GM04504 (cell line): ENCODE data around the gene GHRHR.
A peak's percentile ranks its signal among the peaks of the same experiment; 100 is the strongest.

ENCODE experiments used
- DNase-seq: peaks from one replicate; pipeline ENCODE4 v3.0.0-alpha.2; 2012; ENCODE audit warnings: low read depth

GHRHR gene

DNA sequence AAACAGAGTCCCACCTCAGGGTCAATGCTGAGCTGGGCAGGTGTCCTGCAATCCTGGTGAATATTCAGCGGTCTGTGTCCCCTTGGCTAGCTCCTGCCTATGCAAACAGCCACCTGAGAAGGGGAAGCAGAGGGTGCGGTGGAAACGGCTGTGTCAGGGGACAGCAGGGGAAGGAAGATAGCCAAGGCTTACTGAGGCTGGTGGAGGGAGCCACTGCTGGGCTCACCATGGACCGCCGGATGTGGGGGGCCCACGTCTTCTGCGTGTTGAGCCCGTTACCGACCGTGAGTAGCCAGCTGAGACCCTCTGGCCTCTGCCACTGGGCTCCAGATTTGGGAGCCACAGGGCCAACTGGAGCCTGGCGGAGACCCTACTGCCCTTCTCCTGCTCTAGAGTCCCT lies at the start of gene GHRHR:
Gene GHRHR (plus strand): TSS at position 112 of the 400 bp plus-strand sequence. CDS start 116 bp downstream, at position 228.
- DNase-seq = no peak

DNA sequence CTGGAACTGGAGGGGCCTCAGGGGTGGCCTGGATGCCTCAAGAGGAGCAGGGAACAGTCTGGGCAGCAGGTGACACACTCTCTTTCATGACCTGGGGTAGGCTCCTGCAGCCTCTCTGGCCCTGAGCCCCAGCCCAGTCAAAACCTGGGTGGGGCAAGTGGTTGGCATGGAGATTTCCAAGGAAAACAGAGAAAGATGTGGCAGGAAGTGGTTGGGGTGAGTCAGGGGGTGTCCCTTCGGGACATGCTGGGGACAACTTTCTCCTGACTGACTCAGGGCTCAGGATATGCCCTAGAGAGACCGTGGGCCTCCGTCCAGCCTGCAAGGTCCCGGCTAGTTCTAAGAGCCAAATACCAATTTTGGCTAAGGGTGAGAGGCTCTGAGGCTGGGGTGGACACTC lies 49.2 kb upstream of the GHRHR start:
- peak; percentile 67 for DNase-seq

DNA sequence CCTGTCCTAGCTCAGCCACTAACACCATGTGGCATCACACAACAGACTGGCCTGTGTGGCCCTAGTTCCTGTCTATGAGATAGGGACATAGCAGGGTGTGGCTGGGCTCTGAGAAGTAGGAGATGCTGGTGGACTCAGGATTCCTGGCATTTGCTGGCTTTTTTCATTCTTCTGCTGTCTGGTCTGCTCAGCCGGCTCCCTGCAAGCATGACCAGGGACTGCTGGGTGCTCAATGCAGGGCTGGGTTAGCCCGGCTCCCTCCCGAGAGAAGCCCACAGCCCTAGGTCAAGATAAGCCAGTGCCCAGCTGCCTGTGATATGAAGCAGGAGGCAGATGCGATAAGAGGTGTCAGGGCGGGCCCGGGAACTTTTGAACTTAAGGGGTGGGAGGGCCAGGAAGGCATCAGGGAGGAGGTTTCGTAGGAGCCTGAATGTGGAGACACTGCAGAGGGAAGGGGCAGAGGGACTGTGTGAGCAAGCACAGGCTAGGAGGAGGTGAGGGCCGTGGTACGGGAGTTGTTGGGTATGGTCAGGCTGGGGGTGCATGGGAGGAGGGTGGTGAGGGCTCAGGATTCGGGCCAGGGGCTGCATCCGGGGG lies 48.6 kb upstream of the GHRHR start:
- DNase-seq = no peak

DNA sequence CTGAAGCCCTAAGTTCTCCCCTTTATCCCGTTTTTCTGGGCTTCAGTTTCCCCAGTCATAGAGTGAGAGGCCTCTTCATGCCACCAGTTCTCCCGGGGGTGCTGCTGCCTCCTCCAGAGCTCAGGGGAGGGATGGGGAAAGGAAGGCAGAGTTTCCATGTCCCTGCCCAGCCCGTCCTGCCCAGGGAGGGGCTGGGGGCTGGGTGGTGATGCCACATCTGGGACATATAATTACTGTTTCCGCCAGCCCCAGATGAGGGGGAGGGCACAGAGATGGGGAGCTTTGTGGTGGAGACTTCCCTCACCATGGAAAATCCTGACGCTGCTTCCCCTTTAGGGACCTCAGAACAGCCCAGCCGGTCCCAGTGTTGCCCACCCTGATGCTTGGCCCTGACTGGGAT lies 48.0 kb upstream of the GHRHR start:
- no peak for DNase-seq

DNA sequence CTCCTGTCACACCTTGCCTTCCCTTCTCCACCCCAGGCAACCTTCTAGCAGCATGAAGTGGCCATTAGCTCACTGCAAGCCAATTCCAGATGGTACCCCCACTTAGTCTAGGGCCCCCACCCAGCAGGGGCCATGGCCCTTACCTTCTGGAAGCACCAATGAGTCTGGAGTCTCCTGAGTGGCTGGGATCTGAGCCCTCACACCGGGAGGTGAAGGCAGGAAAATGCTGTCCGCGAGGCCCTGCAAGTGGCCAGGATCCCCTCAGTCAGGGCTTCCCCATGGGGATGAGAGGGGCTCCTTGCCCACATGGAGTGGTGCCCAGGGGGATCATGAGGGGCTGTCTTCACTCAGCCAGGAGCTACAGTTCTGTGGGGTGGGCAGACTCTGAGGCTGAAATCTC lies 47.5 kb upstream of the GHRHR start:
- DNase-seq = no peak

DNA sequence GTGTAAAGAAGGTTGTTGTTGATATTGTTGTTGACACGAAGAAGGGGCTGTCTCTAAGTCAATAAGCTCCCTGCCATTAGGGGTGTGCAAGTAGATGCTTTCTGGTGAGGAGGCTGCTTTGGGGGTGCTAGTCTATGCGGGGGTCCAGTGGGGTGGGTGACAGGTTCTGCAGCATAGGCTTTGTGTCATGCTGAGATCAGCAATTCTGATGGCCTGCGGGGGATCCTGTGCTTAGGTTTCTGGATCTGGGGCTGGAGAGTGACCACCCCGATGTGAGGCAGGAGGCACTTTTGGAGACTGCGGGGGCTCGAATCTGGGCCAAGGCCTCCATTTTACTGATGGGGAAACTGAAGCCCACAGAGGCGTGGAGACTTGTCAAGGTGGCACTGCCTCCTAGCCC lies 47.0 kb upstream of the GHRHR start:
- DNase-seq = no peak

DNA sequence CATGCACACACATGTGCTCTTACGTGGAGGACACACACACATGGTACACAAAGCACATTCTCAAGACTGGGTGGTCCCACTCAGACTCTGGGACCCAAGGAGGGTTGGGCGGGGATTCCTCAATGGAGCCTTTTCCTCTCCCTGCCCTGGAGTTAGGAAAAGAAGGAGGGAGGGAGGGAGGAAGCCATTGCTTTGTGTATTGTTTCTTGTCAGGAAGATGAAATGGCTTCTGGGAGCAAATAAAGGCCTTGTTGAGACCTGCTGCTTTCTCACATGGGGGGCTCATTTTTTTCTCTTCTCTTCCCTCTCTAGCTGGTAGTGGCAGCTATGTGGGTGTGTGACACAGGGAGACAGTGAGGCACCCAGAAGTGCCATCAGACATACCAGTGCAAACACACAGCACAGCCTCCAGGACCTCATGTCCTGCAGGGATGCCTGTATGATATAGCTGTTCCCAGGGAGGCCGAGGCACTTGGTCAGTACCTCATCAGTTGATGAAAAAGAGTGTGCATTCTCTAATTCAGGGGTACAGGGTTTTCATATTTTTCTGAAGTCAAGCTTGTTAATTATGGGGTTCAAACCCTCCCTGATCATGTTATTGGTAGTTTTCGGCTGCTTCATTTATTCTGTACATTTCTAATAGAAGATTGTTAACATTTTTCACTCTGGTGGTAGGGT lies 46.4 kb upstream of the GHRHR start:
- DNase-seq = no peak

DNA sequence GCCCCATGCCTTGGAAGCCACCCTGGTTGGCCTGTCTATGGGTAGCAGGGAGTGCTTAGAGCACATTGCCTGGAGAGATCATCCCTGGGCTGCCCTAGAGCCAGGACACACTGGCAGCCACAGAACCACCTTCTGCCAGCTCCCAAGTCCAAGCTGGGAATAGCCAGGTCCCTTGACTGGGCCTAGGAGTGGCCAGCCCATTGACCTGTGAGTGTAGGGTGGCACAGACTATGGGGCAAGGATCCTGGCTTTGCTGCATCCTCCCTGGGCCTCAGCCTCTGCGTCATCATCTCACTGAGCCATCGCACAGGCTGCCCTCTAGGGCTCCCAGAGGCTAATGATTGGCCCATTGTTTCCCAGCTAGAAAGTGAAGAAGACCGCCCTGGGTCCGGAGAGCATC lies 45.1 kb upstream of the GHRHR start:
- DNase-seq = no peak

DNA sequence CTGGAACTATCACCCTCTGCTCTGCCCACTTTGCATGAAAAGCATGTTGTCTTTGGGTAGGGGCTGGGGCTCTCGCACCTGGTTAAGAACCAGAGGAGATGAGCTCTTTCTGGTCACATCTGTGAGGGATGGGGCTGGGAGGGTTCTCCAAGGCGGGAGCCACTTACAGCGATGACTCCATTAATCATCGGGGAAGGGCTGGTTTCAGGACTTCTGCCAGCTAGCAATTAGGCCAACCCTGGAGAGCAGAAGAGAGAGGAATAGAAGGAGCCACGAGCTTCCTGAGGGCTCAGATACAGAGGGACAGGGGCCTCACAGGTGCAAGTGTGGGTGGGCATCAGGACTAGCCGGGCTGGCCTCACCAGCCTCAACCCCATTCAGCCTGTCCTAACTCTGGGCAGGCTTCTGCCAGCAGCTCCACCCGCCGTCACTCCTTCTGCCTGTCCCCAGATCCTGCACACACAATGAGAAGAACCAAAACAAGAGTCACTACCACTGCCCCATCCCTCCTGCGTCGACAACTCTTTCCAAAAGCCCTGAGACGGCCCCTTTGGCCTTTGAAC lies 43.7 kb upstream of the GHRHR start:
- DNase-seq = peak; percentile 36

DNA sequence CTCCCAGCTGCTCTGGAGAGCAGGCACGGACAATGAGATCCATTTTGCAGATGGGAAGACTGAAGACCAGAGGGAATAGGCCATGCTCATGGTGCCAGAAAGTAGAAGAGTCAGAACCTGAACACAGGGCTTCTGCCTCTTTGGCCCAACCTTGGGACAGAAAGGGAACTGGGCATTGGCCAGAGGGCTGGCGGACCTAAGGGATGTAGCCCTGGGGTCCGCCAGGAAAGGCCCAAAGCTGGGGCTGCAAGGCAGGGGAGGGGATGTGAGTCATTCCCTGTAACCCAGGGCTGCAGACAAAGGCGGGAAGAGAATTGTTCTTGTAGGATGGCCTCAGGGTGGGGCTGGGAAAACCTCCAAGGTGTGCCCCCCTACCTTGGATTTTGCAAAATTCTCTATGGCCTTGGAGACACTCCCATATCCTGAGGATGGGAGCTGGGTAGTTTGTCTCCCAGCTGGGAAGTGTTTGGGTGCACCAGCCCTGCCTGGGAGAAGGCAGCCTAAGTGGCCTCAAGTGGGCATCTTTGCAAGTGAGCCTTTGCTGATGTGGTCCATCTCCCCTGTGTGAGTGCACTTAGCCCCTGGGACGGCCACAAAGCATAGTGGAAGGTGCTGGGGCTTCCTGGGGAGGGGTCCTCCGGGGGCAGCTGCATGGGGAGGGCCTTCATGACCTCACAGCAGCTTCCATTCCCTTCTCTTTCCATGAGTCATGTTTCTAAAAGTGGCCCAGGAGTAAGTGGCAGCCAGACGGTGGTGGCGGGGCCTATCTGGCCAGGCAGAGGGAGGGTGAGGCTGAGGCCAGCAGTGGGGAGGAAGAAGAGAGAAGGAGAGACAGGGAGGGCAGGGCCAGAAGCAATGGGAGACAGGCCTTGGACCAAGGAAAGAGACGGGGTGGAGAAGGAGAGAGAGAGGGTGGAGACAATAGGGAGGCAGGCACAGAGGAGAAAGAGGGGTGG lies 42.9 kb upstream of the GHRHR start:
- DNase-seq = peak; percentile 46

DNA sequence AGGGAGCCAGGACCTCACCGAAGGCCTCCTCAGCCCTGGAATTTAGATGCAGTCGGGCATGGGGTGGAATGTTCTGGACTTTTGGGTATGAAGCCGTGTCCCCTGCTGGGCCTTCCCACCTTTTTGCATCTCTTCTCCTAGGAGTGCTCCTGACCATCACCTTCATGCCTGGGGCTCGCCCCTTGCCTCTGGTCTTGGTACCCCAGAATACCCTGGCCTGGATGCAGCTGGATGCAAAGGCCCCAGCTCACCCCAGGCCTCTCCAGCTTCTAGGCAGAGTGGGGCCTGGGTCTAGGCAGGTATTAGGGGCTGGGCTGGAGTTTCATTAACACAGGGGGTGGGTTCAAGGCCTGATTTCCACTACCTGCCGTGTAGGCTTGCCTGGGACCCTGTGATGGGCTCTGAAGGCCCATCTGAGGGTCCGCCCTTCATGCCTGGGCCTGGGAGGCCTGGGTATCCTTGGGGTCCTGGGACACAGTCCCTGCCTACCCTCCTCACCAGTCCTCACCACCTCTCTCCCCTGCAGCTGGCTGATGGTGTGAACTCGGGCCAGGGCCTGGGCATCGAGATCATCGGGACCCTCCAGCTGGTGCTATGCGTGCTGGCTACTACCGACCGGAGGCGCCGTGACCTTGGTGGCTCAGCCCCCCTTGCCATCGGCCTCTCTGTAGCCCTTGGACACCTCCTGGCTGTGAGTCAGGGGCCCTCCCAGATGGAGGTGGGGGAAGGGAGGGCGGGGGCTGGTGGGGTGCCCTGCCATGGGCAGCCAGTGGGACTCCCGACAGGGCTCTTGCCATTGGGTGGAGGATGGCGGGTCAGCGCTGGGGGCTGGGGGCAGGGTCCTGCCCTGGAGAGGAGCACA lies 42.0 kb upstream of the GHRHR start:
- DNase-seq = no peak

DNA sequence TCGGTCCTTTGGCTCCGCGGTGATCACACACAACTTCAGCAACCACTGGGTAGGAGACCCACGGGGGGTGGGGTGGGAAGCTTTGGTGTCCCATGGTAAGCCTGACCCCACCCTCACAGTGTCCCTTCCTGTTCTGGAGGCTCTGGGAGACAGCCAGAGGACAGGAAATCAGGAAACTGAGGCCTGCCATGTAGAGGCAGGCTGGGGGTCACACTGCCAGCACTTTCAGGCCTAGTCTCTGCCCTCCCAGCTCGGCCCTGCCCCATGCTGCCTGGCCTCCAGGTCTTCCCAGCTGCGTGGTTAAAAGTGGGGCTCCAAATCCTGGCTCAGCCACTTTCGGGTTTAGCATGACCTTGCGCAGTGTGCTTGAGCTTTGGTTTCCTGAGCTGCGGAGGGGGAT lies 41.2 kb upstream of the GHRHR start:
- no peak for DNase-seq

DNA sequence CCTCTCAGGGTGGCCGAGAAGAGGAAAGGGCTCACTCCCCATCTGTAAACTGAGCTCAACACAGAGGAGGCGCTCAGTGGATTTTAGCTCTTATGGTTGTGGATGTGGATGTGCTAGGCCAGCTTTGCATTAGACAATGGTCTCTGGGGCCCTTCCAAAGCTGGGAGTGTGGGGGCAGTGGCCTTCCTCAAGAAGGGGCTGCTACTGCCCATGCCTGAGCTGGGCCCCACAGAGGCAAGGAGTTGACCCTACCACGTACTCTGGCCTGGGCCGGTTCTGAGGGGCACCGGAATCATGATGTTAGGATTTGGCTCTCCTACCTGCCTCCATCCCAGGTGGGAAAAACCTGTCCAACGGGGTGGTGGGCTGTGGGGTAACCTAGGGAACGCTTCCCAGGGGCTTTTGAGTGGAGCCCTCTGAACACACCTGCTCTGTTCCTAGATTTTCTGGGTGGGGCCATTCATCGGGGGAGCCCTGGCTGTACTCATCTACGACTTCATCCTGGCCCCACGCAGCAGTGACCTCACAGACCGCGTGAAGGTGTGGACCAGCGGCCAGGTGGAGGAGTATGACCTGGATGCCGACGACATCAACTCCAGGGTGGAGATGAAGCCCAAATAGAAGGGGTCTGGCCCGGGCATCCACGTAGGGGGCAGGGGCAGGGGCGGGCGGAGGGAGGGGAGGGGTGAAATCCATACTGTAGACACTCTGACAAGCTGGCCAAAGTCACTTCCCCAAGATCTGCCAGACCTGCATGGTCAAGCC lies 40.6 kb upstream of the GHRHR start:
- no peak for DNase-seq

DNA sequence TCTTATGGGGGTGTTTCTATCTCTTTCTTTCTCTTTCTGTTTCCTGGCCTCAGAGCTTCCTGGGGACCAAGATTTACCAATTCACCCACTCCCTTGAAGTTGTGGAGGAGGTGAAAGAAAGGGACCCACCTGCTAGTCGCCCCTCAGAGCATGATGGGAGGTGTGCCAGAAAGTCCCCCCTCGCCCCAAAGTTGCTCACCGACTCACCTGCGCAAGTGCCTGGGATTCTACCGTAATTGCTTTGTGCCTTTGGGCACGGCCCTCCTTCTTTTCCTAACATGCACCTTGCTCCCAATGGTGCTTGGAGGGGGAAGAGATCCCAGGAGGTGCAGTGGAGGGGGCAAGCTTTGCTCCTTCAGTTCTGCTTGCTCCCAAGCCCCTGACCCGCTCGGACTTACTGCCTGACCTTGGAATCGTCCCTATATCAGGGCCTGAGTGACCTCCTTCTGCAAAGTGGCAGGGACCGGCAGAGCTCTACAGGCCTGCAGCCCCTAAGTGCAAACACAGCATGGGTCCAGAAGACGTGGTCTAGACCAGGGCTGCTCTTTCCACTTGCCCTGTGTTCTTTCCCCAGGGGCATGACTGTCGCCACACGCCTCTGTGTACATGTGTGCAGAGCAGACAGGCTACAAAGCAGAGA lies 39.9 kb upstream of the GHRHR start:
- no peak for DNase-seq

DNA sequence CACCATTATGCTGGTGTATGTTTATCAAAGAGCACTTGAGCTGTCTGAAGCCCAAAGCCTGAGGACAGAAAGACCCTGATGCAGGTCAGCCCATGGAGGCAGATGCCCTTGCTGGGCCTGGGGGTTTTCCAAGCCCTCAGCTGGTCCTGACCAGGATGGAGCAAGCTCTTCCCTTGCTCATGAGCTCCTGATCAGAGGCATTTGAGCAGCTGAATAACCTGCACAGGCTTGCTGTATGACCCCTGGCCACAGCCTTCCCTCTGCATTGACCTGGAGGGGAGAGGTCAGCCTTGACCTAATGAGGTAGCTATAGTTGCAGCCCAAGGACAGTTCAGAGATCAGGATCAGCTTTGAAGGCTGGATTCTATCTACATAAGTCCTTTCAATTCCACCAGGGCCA lies 39.1 kb upstream of the GHRHR start:
- DNase-seq = no peak

DNA sequence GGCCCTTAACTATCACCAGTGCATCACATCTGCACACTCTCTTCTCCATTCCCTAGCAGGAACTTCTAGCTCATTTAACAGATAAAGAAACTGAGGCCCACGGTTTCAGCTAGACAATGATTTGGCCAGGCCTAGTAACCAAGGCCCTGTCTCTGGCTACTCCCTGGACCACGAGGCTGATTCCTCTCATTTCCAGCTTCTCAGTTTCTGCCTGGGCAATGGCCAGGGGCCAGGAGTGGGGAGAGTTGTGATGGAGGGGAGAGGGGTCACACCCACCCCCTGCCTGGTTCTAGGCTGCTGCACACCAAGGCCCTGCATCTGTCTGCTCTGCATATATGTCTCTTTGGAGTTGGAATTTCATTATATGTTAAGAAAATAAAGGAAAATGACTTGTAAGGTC lies 38.6 kb upstream of the GHRHR start:
- no peak for DNase-seq

DNA sequence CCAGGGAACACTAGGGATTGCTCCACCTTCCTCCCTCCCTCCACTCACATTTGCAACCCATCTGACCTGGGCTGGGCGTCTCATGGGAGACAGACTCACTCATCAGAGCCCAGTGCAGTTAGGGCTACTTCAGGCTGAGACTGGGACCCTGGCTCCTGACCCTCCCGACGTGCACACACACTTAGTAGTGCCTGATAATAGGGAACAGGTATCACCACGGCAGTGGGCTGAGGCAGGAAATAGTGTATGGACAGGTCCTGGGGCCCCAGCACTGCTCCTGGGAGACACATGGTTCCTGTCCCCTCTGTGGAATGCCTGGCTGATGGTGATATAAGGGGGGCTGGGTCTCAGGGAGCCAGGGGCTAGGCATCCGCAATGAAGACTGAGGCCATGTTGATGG lies 37.8 kb upstream of the GHRHR start:
- DNase-seq = no peak

DNA sequence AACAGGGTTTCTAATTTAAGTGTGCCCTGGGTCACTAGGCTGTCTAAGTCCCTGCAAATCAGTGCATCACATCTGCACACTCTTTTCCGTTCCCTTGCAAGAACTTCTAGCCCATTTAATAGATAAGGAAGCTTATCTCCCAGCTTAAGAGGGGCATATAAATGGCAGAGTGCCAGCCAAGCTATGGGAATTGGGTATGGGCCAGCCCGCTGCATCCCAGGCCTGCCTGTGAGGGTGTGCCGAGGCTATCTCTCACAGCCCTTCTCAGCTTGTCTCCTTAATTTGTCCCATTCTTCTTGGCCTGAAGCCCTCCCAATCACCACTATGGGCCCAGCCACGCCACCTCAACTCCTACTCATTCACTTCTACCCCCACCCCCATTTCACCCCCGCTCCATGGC lies 37.4 kb upstream of the GHRHR start:
- DNase-seq = no peak

DNA sequence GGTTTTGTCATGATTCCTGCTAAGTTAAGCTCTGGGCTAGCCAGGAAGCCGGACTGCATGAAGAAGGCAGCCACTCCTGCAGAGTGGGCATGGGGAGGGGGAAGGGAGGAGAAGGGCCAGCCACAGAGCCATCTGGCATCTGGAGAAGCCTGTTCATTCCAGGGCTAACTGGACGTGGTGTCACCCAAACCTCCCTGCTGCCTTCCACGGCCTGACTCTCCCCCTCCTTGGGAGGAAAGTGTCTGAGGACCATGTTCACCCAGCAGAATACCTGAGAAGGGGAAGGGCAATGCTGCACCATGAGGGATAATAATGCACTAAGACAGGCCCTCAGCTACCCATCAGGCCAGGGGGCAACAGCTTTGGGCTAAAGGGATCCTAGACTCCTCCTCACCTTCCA lies 36.7 kb upstream of the GHRHR start:
- no peak for DNase-seq

DNA sequence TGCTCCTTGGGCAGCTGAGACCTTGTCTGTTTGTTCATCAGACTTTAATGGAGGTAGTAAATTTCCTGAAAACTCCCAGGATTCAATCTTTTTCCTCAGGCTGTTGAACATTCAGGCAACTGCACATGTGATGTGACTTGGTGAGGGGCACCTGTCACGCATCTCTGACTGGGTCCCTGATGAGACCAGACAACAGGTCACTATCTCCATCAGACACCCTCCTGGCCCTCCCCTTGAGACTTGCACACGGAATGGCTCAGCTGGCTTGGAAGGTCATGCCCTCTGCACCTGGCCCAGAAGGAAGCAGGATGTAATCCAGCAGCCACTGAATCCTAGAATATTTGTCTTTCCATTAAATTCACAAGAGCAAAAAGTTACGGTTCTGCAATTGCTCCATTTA lies 36.2 kb upstream of the GHRHR start:
- no peak for DNase-seq
